D341Med (cell line): ENCODE measurements around the gene CAB39.
A peak's percentile ranks its signal among the peaks of the same experiment; 100 is the strongest.

ENCODE experiments used
- DNase-seq: peaks from one replicate; pipeline ENCODE4 v3.0.0; 2012; ENCODE audit warnings: low spot score

CAB39 gene

GRCh38 chr2:230757476-230757875 lies 44.8 kb downstream of the CAB39 start:
- no peak for DNase-seq

- DNase-seq = no peak
Observed at GRCh38 chr2:230758566-230759480, 46.2 kb downstream of the CAB39 start.

DNA sequence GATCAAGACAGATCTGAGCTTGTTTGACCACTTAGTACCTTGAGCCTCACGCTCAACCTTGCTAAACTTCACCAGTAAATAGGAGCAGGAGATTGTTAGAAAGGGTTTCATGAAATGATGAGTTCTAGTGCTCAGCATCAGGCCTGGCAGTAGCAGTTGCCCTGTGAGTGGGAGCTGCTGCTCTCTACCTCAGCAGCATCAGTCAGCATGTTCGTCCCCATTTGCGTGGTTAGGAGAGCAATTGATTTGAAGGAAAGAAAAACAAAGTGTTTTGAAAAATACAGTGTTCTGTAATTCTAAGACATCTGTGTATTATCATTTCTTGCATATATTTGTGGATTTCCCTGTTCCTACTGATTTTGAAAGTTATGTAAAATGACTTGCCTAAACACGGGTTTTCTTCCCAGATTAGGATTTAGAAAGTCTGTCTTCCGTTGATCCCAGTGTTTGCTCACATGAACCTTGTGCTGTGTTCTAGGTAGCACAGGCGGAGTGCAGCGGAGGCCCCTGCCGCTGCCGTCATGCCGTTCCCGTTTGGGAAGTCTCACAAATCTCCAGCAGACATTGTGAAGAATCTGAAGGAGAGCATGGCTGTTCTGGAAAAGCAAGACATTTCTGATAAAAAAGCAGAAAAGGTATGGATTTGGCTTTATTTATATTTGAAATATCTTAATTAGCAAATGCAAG lies 47.0 kb downstream of the CAB39 start:
- no peak for DNase-seq

GRCh38 chr2:230761704-230762103 lies 49.1 kb downstream of the CAB39 start:
- no peak for DNase-seq

- DNase-seq = peak; percentile 70
Observed at GRCh38 chr2:230762317-230762896, 49.8 kb downstream of the CAB39 start.

DNA sequence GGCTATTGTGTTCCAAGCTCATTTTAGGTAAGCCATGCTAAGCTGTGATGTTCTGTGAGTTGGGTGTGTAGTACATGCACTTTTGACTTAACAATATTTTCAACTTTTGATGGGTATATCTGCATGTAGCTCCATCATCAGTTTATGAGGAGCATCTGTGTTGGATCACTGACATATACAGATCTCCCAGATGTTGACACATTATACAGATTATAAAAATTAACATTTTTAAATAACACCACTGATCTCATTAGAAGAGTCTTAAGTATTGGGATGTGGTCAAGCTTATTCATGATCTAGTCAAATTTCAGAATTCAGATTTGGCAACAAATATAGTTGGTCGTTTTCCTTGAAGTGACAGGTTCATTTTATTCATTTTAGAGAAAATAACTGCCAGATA lies 51.7 kb downstream of the CAB39 start:
- no peak for DNase-seq

DNA sequence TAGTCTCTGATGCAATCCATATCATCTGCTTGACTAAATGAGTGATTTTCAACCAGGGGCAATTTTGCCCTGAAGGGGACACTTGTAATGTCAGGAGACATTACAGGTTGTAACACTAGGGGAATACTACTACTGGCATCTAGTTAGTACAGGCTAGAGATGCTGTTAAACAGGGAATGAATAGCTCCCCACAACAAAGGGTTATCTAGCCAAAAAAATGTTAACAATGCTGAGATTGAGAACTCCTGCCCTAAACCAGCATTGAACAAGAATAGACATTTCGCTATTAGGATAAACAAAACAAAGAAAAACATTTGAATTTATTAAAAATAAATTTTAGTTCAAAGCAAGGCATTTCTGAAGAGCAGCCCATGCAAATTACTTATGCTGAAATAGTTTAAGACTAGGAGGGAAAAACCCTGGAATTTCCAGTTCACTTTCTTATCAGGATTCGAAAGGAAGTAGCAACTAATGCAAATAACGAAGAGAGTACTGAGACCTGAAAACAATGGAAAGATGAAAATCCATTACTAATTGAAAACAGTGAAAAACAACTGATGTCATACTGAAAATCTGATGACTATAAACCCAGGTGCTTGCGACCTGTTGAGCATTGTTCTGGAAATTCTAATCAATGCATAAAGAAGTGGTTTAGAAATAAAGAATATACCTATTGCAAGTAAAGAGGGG lies 53.1 kb downstream of the CAB39 start:
- no peak for DNase-seq

DNA sequence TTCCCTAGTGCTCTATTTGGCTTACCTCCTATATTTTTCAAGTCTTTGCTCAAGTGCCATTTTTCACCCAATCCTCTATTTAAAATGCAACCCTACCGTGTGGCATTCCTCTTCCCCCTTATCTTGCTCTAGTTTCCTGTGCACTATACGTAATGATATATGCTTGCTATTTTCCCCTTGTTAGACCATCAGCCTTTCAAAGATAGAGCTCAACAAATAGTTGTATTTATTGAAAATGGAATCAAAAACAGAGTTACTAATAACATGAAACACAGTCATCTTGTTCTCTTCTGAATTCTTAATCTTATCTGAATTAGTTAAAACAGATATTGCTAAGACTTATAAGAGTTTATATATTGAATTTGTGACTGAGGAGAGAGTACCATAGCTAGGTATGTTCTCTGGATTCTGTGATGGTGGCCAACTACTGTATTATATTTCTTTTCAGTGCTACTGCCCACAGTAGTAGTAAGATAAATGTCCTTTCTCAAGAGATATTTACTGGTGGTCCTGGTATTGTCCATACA lies 55.3 kb downstream of the CAB39 start:
- no peak for DNase-seq

- no peak for DNase-seq
Observed at GRCh38 chr2:230770804-230771203, 58.2 kb downstream of the CAB39 start.

GRCh38 chr2:230772156-230772555 lies 59.5 kb downstream of the CAB39 start:
- no peak for DNase-seq

GRCh38 chr2:230773039-230773773 lies 60.6 kb downstream of the CAB39 start:
- no peak for DNase-seq

DNA sequence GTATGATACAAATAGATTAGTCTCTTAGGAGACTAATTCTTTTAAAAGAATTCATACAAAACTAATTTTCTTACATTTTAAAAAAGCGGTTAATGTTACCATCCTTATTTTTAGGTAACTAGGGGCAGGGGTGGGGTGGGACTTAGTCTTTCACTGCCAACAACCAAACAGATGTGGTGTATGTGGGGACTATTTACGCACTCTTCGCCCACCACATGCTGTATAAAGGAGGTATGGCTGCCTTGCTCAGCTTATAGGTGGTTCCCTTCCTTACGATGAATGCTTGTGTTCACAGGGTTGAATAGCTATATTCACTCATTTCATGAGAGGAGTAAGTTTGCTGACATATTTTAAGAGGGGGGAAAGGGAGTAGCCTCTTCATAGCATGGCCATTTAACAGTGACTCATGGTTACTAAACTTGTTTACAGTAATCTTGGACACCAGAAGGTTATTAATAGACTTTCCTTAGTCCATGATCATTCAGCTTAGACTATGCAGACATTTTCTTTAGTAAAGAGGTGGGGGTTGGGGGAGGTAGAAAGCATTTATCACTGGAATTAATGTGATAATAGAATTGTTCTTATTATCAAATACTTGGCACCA lies 61.8 kb downstream of the CAB39 start:
- no peak for DNase-seq

DNA sequence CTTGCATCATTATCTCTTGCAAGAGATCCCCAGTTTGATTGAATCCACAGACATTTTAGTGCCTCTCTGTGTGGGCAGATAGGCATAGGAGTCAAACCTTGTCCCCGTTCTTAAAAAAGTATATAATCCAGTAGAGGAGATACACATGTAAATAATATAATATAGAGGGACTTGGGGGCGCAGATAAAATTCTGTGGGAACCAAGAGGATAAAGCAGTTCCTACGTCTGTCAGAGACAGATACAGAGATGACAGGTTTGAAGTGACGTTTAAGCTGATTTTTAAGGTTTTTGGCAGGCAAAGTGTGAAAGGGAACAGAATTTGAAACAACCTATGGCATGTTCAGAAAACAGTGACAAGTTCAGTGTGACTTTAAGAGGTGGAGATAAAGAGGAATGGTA lies 63.1 kb downstream of the CAB39 start:
- DNase-seq = no peak

DNA sequence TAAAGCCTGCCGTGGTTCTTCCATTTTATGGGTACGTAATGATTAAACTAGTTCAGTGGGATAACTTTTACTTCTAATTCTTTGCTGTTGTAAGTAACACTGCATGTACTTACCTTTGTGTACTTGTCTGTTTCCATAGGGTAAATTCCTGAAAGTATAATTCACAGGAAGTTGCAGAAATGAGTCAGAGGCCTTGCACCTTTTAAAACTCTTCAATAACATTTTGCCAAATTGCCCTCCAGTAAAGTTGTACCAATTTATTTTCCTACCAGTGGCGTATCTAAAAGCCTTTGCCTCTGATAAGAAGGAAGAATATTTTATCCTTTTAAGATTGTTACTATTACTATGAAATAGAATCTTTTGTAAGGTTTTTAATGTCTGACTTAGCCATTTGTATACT lies 65.1 kb downstream of the CAB39 start:
- DNase-seq = no peak

DNA sequence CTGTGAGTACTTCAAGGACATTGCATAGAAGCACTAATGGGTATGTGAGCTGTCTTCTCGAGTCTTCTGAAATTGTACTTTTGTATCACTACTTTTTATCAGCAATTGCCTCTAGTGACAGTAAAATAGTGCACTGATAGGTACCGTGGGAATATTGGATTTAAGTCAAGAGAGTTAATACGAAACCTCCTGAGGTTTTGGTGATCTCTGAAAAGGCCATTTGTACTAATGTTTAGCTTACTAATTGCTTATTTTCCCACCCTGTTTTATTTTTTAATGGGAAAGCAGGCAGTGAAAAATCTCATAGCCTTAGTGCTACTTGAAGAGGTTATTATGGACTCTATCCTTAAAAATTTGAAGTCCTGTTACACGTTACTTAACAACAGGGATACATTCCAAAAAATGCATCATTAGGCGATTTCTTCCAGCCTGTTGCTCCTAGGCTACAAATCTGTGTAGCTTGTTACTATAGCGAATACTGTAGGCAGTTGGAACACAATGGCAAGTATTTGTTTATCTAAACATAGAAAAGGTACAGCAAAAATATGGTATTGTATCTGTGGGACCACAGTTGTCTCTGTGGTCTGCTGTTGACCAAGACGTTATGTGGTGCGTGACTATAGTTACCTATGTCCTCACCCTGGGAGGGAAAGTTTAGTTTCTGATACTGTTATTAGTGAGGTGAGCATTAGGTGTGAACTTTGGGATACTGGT lies 65.9 kb downstream of the CAB39 start:
- no peak for DNase-seq

- DNase-seq = no peak
Observed at GRCh38 chr2:230779126-230779525, 66.5 kb downstream of the CAB39 start.

GRCh38 chr2:230779607-230780006 lies 67.0 kb downstream of the CAB39 start:
- DNase-seq = no peak

DNA sequence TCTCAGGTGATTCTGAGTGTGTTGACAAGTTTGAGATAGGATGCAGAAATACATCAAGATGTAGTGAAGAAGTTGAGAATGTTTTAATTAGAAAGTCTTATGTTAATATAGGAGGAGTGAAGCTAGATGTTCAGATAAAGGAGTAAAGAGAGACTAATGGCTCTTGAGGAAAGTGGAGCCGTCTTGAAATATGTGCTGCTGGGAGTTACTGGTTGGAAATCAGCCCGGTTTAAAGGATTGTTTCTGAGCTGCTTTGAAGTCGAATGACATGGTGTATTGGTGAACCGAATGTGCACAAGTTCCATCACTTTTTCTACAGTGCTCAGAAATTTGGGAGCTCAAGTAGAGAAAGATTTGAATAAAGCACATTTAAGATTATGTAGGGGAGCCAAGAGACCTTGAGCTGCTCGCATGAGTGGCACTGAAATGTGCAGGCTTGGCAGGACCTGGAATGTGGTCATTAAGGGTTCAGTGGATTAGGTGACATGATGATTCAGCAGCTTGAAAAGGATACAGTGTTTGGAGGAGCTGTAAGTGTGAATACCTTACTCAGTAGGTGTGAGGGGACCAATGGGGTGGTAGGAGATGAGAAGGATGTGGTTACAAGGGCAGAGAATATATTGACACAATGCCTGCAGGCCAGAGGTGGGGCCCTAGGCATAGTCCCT lies 68.6 kb downstream of the CAB39 start:
- peak; percentile 26 for DNase-seq

GRCh38 chr2:230783101-230783500 lies 70.5 kb downstream of the CAB39 start:
- no peak for DNase-seq

- DNase-seq = no peak
Observed at GRCh38 chr2:230784795-230785194, 72.2 kb downstream of the CAB39 start.
